GM19035 (cell line): ENCODE measurements around the gene IGIP.
"Not testable (repeated sequence)": the region's sequence is repeated elsewhere in the genome, so short reads cannot be mapped to it uniquely, and the experiment has no call there.

Experiments
- ATAC-seq: cut with Tn5 transposase; IDR thresholded peaks from one replicate; pipeline ENCODE4 v1.9.1; 2021; ENCODE audit not compliant: unreplicated experiment

The IGIP gene

DNA sequence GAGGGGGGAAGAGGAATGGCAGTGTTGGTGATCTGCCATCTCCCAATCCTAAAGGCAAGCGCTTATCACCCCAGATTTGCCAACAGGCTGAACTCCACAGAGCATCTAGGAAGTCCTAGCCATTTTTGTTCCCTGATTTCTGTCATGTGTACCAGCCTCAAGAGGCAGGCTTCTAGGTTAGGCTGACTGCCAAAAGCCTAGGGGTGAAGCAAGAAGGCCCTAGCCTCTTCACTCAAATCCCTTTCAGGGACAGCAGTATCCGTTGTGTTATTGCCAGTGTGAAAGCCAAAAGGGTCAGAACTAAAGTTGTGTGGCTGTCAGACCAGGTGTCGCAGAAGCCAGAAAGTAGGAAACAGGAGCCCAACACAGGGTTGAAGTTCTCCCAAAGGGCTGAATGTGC is 14.7 kb downstream of the IGIP start:
- no peak for ATAC-seq

DNA sequence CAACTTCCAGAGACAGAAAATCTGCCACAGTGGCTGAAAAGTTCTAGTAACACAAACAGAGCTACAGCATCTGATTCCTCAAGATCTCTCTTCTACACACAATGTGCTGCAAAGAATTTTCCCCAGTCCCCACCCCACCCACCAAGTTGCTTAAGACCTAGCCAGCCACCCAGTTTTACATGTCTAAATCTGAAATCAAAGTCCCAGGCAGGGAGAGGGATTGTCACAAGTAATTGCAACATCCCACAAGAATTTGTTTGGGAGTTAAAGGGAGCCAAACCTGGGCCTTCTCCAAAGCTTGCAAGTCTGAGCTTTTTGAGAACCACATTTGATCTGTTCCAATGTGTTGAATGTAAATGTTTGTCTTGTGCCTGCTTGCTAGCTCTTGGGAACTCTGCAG is 15.5 kb downstream of the IGIP start:
- no peak for ATAC-seq

DNA sequence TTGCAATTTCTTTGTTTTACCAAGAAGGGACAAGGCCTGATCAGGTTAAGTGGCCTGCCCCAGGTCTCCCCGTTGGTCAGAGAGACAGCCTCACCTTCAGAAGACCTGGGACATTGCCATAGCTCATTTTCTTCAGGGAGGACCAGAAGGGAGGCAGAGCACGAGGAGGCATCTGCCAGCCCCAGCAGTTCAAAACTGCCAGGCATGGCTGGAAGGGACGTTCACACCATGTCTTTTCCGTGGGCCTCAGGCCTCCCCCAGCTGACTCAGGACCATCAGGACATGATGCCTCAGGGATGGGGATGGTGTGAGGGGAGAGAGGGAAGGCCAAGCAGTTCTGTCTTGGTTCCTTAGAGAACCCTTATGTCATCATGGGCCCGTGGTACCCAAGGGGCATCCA is 16.5 kb downstream of the IGIP start:
- no peak for ATAC-seq

DNA sequence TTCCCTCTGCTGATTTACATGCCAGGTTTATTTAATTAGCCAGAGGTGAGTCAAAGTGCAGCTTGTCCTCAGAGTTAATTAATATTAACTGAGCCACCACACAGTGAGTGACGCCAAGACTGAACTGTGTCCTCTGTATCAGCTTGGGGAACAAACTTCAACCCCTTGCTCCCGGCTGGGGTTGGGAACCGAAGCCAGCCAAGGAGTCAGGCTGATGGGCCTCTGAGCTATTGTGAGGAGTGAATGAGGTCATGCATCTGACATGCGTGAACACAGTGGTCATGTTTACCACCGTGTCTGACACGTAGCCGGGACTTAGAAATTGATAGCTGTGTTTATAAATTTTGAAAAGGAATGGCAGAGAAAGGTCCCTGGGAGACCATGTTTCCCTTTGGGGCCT is 17.1 kb downstream of the IGIP start:
- ATAC-seq = no peak

DNA sequence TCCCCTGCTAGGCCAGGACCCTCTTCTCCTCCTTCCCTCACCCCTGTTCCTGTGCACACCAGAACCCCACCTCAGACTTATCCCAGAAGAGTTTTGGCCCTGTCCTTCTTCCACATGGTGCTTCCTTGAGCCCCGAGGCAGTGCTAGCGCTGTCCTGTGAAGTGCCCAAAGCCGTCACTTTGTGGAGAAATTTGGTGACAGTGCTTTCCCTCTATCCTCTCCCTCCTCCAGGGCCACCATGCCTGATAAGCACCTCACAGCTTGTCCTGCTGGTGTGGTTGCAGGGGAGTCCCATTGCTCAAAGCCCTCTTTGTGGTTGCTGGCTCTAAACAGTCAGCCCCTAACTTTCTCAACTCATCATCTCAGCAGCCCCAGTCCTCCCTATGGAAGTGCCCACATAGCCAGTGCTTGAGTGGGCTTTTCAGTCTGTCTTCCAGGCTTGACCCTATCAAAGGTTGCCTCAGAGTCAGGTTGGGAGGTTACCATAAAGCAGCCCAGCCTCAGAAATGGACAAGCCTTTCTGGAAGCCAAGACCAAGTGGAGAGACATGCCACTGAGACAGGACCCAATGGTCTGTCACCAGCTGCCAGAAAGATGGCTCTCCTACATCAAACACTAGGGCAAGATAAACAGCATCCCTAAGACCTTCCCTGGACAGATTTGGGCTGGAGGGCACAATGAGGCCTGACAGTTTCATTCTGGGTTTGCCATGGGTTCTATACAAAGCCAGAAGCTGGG is 18.0 kb downstream of the IGIP start:
- peak; percentile 4 for ATAC-seq

DNA sequence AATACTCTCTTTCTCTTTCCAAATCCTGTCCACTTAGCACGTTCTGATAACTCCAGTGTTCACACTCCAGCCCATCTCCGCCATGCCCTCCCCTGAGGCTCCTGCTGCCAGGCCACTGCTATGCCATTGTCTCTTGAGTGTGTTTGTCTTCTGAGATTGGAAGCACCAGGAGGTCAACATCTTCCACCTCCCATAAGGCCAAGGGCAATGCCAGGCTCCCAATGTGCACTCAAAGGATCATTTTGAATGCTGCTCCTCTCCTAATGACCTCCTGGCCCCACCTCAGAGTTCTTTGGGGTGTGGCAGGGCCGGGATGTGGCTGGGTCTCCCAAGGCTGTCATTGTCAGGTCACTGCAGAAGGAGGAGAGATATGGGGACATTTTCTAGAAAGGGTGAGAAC is 19.5 kb downstream of the IGIP start:
- ATAC-seq = no peak

DNA sequence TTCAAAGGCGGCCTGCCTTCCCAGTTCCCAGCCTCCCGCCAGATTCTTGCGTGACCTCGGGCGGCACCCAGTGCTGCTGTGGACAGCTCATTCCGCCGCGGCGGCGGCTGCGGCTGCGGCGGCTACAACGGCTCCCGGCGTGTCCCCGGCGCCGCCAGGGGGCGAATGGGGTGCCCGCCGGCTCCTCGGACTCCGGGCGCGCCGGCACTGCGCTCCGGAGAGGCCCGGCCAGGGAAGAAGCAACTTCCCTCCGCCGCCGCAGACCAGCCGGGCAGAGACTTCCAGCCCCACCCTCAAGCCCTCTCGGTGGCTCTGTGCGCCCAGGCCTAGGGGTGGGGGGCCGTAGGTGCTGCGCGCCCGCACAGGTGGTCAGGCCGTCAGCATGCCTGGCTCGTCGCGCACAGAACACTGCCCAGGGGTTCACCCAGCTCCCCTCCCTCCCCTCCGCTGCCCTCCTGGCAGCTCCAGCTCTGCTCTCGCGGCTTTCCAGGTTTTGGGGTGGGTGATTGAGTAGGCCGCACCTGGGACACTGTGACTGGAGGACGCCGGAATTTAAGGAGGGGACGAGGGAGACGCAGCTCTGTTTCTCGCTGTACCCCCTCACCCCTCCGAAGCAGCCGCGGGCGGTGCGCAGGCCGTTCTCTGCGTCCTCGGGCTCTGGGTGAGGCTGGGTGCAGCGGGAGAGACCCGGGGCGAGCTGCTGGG is 20.2 kb downstream of the IGIP start:
- no peak for ATAC-seq

DNA sequence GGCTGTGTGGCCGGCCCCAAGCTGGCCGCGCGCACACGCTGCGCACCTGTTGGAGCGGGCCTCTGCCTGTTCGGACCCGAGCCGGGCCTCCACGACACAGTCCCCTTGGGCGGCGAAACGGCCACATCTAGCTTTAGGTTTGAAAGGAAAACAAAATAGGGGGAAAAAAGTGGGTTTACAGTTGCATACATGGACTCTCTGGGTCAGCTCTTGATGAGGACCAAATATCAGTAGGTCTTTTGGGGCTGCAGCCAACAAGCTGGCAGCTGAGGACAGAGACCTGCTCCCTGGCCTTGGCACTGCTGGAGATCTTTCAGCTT is 20.7 kb downstream of the IGIP start:
- ATAC-seq = no peak

DNA sequence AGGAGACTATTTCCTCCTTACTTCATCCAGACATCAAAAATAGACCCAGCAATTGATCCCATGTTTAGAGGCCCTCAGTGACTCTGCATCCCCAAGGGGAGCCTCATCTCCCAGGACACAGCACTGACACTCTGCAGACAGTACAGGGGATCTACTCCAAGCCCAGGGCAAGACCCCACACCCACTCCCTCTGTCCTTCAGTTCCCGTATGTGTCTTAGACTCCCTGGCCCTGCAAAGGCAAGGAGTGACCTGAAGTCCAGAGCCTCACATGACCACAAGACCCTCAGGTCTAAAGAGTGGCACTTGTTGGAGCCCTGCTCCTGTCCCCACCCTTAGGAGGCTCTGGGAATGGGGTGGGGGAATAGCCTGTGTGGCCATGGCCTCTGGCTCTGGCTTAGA is 21.7 kb downstream of the IGIP start:
- ATAC-seq = no peak

DNA sequence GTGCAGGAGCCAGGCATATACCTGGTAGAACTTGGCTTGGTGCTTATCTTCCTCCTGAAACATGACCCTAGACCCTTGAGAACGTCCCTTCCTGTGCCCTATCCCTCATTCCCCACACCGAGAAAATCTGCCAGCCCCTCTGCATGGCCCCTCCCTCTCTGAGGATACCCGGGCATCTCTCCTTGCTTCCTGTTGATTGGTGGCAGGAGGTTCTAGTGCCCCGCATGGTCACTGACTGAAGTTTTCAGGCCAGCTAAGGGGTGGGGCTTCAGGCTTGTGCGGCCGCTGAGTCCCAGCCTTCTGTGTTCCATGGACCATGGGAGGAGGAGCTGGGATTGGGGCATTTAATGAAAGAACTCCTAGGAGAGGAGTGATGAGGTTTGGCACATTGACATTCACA is 22.8 kb downstream of the IGIP start:
- no peak for ATAC-seq

DNA sequence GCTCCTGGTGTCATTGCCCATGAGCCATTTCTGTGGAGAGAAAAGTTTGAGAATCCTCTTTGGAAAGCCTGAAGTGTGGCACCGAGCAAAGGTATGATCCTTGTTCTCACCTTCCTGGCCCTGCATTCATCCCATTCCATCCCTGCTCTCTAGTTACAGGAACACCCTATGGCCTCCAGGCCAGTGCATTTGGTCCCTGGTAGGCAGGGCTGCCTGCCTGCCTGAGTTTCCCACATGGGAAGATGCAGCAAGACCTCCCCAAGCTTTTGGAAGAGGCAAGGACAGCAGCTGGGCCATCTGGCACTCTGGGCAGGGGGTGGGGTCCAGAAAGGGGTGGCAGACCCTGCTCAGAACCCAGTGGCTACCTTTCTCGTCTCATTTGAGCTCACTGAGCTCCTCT is 24.5 kb downstream of the IGIP start:
- no peak for ATAC-seq

DNA sequence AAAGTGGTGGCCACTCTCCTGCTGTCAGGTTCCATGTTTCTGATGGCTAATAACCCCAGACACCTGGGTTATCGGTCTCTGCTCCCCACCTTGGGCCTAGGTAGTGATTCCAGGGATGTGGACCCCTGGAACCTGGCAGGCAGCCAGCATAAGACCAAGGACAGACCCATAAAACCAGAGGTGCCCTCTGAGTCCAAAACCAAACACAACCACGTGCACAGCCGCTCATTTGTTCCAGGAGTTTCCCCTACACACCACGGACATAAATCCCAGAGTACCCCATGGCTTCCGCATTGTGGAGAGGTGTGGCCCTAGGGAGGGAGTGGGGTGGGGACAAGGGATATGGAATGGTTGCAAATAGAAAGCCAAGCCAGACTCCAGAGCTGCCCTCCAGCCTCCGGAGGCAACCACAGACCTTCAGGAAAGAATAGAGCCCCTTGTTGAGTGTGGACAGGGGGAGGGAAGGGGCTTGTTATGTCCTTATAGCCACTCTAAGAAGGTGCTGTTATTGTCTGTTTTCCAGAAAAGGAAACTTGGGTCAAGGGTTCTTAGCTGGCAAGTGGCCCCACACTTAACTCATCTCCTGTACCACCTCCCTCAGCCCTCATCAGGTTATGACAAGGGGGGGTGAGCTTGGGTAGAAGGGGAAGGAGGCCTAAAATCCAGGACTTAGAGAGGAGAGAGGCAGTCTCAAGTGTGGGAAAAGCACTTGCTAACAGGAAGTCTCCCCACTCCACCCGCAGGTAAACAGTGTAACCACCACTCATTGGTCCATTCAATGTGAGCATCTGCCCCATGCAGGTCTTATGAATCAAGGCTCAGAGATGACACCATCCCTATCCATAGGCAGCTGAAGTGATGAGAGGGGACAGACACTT is 25.6 kb downstream of the IGIP start:
- no peak for ATAC-seq

DNA sequence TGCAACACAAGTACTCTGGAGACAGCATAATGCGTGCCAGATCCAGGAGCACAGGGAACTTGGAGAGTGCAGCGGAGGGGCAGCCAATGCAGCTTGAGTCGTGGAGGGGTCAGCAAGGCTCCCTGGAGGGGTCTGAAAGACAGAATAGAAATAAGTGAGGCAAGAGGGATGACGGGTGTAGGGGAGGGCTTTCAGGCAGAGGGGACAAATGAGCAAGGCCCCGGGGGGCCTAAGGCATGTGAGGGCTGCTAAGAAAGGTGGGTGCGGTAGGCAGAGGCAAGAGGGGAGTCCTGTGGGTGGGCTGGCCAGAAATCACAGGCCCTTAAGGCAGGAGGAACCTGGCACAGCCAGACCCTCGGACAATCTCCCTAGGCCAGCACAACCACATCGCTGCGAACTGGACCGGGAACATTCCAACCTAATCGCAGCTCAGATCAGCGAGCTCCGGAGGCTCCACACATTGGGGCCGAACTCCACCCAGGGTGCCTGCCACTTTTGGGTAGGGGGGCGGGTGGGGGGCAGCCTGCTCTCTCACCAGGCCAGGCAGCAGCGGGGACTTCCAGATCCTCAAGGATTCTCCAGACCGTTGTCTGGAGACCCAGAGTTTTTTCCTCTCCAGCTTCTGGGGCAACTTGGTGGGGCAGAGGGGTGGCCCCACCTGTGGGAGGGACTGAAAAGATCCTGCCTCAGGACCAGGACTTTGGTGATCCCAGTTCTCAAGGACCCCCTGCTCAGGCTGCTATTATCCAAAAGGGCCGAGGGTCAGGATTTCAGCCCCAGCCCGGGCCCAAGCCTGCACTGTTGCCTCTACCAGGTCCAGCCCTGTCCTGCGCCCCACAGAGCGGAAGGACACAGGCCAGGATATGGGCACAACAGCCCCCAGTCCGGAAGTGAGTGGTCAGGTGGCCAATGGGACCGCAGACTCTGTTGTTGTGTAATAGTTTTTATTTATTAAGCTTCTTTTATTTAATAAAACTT is 26.6 kb downstream of the IGIP start:
- no peak for ATAC-seq

DNA sequence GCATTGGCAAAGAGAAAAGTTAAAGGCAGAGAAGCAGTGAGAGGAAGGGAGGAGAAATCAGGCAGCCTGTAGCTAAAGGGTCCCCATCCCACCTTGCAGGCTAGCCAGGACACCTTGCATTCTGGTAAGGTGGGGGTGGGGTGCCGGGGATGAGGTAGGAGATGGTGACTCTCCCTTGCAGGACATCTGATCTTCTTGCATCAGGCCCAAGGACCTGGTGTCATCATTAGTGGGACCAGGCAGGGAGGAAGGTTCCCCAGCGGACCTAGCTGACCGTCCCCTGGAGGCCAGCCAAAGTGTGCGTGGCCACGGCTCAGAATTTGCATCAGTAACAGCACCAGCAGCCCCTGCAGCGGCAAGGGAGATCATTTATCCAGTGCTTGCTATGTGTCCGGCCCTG is 27.5 kb downstream of the IGIP start:
- ATAC-seq = no peak

DNA sequence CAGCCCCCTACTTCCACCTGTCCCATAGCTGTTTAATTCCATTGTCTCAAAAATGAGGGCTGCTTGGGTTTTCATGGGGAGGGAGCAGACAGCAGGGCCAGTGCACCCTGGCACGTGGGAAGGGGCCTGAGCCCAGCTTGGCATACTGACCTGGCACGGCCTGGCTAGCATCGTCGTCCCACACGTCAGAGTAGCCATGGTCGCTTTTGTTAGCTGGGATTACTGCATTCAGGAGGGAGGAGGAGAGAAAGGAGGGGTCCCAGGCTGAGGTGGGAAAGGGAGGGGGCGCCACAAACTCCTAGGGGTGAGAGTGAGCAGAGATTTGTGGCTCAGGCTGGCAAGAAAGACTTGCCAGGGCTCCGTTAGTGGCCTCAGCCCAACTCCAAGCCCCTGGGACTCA is 28.2 kb downstream of the IGIP start:
- no peak for ATAC-seq

DNA sequence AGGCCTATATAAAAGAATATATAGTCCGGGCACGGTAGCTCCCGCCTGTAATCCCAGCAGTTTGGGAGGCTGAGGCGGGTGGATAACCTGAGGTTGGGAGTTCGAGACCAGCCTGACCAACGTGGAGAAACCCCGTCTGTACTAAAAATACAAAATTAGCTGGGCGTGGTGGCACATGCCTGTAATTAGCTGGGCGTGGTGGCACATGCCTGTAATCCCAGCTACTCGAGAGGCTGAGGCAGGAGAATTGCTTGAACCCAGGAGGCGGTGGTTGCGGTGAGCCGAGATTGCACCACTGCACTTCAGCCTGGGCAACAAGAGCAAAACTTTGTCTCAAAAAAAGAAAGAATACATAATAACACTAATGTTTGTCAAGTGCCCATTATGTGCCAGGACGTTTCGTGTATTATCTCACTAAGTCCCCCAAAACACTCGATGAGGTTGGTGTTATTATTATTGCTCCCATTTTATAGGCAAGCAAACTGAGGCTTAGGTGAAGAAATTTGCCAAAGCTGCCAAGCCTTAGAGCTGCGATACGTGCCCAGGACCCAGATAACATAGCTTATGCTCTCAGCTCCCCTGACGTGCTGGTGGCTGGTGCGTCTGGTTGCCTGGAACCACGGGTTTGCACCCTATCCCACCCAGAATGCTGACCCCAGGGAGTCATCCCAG is 29.1 kb downstream of the IGIP start:
- ATAC-seq = not testable (repeated sequence)

DNA sequence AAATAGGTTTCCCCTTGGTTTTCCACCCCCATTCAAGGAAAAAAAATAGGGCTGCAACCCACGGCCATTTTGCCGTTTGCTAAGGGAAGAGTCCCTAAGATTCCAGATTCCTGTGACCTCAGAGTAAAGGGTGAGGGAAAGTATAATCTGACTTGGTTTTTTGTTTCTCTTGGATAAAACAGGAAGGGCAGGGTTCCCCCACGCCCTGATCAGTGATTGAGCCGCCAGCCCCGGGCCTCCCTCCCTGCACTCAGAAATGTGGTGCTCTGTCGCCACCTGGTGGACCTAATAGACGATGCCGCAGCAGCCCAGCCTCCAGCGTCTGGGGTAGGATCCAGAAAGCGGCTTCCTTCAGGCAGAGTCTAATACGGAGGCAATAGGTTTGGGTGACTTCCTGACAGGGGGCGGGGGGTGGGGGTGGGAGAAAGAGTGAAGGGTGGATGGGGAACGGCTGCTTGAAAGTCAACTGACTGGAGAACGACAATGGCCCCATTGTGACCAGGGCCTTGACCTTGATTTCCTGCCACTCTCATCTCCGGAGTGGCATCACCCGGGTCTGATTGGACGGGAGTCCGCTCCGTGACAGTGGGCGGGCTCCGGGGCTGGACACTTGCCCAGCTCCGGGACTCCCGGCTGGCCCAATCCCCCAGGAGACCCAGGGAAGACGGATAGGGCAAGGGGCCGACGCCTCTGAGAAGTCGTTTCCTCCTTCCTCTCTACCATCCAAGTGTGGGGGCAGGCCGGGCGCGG is 31.5 kb downstream of the IGIP start:
- ATAC-seq = peak; percentile 96

DNA sequence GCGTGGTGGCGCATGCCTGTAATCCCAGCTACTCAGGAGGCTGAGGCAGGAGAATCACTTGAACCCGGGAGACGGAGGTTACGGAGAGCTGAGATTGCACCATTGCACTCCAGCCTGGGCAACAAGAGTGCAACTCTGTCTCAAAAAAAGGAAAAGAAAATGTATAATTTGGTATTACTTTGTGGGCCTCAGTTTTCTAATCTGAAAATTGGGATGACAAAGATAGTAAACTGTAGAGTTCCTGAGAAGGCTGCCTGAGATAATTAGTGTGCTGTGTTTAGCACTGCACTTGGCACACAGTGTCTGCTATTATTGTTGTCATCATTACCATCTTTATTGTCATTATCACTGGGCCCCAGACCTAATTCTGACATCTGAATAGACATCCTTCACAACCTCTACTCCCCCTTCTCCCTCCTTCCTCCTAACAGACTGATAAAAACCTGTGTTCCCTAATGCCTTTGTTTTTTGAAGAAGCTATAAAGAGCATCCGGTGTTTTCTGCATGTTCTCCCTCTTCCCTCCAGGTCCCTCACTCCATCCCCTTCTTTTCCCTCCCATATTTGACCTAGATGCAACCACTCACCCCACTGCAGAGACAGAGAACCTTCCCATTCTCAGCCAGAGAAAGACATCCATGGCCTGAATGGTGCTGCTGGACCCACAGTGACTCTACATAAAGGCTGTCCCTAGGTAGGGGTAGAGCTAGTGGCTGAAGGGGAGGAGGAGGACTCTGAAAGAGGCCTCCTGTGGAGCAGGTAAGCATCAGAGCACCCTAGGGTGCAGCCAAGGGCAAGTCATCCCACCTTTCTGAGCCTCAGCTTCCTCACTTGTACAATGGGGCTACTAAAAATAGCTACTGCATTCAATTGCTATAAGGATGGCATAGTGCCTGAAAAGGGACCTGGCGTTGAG is 33.5 kb downstream of the IGIP start:
- no peak for ATAC-seq

DNA sequence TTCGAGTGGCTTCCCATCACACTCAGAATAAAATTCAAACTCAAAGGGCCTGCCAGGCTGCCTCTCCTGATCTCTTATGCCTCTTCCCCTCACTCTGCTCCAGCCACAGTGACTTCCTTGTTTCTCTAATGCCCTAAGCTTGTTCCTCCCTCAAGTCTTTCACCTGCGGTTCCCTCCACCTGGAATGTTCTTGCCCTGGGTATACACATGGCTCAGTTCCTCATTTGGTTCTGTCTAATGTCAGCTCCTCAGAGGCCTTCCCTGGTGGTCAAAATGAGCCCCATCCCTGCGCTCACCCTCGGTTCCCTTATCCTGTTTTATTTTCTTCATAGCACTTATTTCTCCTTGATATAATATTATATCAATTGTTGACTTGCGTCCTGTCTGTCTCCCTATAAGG is 36.5 kb downstream of the IGIP start:
- no peak for ATAC-seq
